Thyroid gland (tissue), 4 donors: ENCODE results near the gene ANKRD39.

Experiments
- POLR2A ChIP-seq, 2 donors: fragments of 450-650 bp; IDR thresholded peaks; one replicate each; pipeline ENCODE4 v1.6.1; 2017; ENCODE audit warnings: antibody characterized with exemption in 2 of 2, mild to moderate bottlenecking in 2 of 2, moderate library complexity in 1 of 2
- TF ChIP-seq, protein P1 (sequence below), 6 experiments: fragments of 200-600 bp in 3 of 6; fragments of 450-650 bp in 3 of 6; sonication (generic) in 3 of 6; IDR thresholded peaks; one replicate each; pipeline ENCODE4 v1.5.1; 2016 to 2019; ENCODE audit warnings: antibody characterized with exemption in 6 of 6, mild to moderate bottlenecking in 2 of 6, inconsistent platforms in 1 of 6, moderate library complexity in 1 of 6

DNA sequence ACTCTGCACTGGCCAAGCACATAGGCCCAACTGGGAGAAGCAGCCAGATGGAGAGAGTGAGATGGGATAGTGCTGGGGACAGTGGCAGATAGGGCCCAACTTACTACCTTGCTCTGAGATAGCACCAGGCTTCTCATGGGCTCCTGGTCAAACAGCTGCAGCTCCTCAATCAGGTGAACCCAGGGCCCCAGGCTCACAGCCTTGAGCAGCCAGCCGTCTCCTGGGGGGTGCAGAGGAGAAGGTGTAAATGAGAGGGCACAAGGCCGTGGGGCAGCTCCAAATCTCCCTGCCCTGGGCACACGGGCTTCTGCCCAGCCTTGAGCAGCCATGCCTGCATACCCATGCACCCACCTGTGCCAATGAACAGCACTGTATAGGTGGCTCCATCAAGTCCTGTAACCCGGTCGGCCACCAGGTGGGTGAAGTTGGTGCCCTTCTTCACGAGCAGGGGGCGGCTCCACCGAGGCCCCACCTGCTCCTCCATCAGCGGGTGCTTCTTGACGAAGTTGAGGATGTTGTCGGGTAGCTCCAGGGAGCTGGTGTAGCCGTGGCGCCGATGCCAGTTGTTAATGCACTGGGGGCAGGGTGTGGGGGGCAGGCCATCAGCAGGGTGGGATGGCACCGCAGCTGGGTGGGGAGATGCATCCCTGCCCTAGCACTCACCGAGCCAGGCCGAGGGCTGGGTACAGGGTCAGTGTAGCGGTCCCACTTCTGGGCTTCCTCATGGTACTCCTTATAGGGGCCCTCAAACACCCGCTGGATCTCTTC lies 5.9 kb upstream of the ANKRD39 start:
- TF ChIP-seq, protein P1, sequence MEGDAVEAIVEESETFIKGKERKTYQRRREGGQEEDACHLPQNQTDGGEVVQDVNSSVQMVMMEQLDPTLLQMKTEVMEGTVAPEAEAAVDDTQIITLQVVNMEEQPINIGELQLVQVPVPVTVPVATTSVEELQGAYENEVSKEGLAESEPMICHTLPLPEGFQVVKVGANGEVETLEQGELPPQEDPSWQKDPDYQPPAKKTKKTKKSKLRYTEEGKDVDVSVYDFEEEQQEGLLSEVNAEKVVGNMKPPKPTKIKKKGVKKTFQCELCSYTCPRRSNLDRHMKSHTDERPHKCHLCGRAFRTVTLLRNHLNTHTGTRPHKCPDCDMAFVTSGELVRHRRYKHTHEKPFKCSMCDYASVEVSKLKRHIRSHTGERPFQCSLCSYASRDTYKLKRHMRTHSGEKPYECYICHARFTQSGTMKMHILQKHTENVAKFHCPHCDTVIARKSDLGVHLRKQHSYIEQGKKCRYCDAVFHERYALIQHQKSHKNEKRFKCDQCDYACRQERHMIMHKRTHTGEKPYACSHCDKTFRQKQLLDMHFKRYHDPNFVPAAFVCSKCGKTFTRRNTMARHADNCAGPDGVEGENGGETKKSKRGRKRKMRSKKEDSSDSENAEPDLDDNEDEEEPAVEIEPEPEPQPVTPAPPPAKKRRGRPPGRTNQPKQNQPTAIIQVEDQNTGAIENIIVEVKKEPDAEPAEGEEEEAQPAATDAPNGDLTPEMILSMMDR (IDR thresholded peaks at IDR 0.05), result no peak
- TF ChIP-seq POLR2A (IDR thresholded peaks at IDR 0.05), result no peak
